Measurements from ENCODE around the gene SHISA7.

DNA sequence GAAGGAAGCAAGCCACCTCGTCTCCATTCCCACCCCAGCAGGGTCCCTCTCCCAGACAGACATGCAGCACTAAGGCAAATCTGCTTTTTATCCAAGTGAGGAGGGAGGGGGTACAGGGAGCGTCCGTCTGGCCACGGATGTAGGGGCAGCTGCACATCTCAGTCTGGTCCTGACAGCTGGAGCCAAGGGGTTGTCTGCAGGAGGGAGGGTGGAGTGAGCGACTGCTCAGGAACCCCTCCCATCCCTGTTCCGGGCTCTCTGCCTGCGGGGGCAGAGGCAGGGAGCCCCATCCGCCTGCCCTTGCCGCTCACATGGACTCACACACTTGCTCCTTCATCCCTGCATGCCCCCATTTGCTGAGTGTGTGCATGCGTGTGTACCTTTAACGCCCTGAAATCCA is 63.9 kb downstream of the SHISA7 start:
- no peak for TF ChIP-seq POLR2A (IDR thresholded peaks at IDR 0.05)
- TF ChIP-seq, protein P1, sequence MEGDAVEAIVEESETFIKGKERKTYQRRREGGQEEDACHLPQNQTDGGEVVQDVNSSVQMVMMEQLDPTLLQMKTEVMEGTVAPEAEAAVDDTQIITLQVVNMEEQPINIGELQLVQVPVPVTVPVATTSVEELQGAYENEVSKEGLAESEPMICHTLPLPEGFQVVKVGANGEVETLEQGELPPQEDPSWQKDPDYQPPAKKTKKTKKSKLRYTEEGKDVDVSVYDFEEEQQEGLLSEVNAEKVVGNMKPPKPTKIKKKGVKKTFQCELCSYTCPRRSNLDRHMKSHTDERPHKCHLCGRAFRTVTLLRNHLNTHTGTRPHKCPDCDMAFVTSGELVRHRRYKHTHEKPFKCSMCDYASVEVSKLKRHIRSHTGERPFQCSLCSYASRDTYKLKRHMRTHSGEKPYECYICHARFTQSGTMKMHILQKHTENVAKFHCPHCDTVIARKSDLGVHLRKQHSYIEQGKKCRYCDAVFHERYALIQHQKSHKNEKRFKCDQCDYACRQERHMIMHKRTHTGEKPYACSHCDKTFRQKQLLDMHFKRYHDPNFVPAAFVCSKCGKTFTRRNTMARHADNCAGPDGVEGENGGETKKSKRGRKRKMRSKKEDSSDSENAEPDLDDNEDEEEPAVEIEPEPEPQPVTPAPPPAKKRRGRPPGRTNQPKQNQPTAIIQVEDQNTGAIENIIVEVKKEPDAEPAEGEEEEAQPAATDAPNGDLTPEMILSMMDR (IDR thresholded peaks at IDR 0.05), result no peak

Data from uterus (tissue), 2 donors.